CD4-positive, alpha-beta T cell treated with Interleukin-6 at 100 ng/mL for 8 hours (primary cell): ENCODE data around the gene TM9SF4.
"Not testable (repeated sequence)": the region's sequence is repeated elsewhere in the genome, so short reads cannot be mapped to it uniquely, and the experiment has no call there.

Source experiments
- DNase-seq: peaks from one replicate; pipeline ENCODE4 v3.0.0-alpha.2; 2020; ENCODE audit warnings: mixed read lengths, low spot score

Gene TM9SF4

GRCh38 chr20:32190616-32191415 lies 81.3 kb downstream of the TM9SF4 start:
- DNase-seq, result no peak

GRCh38 chr20:32191422-32191821 lies 81.9 kb downstream of the TM9SF4 start:
- no peak for DNase-seq

- no peak for DNase-seq
Observed at GRCh38 chr20:32191873-32192272, 82.4 kb downstream of the TM9SF4 start.

GRCh38 chr20:32192698-32193097 lies 83.2 kb downstream of the TM9SF4 start:
- no peak for DNase-seq

GRCh38 chr20:32193336-32193735 lies 83.8 kb downstream of the TM9SF4 start:
- not testable (repeated sequence) for DNase-seq

- no peak for DNase-seq
Observed at GRCh38 chr20:32193996-32194395, 84.5 kb downstream of the TM9SF4 start.

- DNase-seq, result no peak
Observed at GRCh38 chr20:32195581-32195980, 86.1 kb downstream of the TM9SF4 start.

GRCh38 chr20:32196613-32197012 lies 87.1 kb downstream of the TM9SF4 start:
- DNase-seq, result not testable (repeated sequence)

- not testable (repeated sequence) for DNase-seq
Observed at GRCh38 chr20:32197136-32197535, 87.6 kb downstream of the TM9SF4 start.

- no peak for DNase-seq
Observed at GRCh38 chr20:32199006-32199405, 89.5 kb downstream of the TM9SF4 start.

GRCh38 chr20:32201296-32201976 lies 91.9 kb downstream of the TM9SF4 start:
- no peak for DNase-seq

- DNase-seq, result no peak
Observed at GRCh38 chr20:32201977-32202363, 92.5 kb downstream of the TM9SF4 start.

- DNase-seq, result no peak
Observed at GRCh38 chr20:32203356-32204204, 94.1 kb downstream of the TM9SF4 start.

GRCh38 chr20:32204205-32205109 lies 94.9 kb downstream of the TM9SF4 start:
- no peak for DNase-seq

- no peak for DNase-seq
Observed at GRCh38 chr20:32205110-32205842, 95.8 kb downstream of the TM9SF4 start.

- no peak for DNase-seq
Observed at GRCh38 chr20:32205843-32206759, 96.6 kb downstream of the TM9SF4 start.

GRCh38 chr20:32206760-32207625 lies 97.5 kb downstream of the TM9SF4 start:
- DNase-seq, result no peak

GRCh38 chr20:32207626-32208498 lies 98.3 kb downstream of the TM9SF4 start, which contains the start of the genes PLAGL2 and POFUT1:
Gene PLAGL2 (minus strand): TSS chr20:32207743. CDS start chr20:32202178, 5,565 bp downstream.
Gene POFUT1 (plus strand): TSS chr20:32207880. CDS start chr20:32207942, 62 bp downstream.
- DNase-seq, result peak; percentile 84
